ENCODE results near the gene RTN1.

DNA sequence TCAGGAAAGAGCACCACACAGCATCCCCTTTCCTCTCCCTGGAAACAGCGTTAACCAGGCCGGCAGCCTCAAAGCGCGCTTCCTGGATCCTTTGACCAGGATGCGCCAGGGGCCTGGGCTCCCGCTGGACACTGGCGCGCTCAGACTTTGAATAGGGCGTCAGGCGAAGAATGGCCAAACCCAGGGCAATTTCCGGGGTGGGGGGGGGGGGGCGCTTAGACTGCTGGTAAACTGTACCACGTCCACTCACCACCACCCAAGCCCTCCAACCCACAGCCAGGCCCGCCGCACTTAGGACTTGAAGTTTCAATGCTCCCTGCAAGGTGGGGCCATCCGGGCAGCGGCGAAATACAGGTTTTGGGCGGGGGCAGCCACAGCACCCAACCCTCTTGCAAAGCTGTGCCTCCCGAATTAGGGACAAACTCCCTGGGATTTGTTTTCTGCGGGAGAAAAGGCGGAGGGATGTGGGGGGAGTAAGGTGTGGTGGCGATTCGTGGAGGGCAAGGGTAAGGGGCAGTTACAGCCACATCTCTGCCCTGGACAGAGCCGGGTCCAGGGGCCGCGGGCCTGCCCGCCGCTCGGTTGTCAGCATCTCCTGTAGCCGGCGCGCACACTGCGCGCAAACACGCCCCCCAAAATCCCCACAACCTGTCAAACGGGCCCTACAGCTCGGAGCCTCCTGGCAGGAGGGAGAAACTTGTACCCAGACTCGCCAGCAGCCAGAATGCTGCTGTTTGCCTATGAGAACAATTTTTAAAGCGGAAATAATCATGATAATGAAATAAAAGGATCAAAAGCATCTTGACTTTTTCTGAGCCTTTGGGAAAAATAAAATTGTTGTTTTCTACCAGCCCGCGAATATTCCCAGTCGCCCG, 958 bp downstream of the RTN1 start:
- TF ChIP-seq, protein P1, sequence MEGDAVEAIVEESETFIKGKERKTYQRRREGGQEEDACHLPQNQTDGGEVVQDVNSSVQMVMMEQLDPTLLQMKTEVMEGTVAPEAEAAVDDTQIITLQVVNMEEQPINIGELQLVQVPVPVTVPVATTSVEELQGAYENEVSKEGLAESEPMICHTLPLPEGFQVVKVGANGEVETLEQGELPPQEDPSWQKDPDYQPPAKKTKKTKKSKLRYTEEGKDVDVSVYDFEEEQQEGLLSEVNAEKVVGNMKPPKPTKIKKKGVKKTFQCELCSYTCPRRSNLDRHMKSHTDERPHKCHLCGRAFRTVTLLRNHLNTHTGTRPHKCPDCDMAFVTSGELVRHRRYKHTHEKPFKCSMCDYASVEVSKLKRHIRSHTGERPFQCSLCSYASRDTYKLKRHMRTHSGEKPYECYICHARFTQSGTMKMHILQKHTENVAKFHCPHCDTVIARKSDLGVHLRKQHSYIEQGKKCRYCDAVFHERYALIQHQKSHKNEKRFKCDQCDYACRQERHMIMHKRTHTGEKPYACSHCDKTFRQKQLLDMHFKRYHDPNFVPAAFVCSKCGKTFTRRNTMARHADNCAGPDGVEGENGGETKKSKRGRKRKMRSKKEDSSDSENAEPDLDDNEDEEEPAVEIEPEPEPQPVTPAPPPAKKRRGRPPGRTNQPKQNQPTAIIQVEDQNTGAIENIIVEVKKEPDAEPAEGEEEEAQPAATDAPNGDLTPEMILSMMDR (IDR thresholded peaks at IDR 0.05; ENCODE audit: low read depth, low read length): no peak
- TF ChIP-seq EZH2phosphoT487 (IDR thresholded peaks at IDR 0.05; ENCODE audit: low read depth): no peak

Data from OCI-LY3 (cell line).